Stimulated activated CD8-positive, alpha-beta memory T cell treated with anti-CD3 and anti-CD28 coated beads, Interleukin-12 subunit alpha, Interleukin-12 subunit beta, amount 100 ng/mL, for 1 hour (primary cell): ENCODE results near the gene KRT28.

Experiments
- DNase-seq: peaks from one replicate; pipeline ENCODE4 v3.0.0-alpha.2; 2020; ENCODE audit warnings: low read depth

KRT28 gene, protein sequence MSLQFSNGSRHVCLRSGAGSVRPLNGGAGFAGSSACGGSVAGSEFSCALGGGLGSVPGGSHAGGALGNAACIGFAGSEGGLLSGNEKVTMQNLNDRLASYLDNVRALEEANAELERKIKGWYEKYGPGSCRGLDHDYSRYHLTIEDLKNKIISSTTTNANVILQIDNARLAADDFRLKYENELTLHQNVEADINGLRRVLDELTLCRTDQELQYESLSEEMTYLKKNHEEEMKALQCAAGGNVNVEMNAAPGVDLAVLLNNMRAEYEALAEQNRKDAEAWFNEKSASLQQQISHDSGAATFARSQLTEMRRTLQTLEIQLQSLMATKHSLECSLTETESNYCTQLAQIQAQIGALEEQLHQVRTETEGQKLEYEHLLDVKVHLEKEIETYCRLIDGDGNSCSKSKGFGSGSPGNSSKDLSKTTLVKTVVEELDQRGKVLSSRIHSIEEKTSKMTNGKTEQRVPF

DNA sequence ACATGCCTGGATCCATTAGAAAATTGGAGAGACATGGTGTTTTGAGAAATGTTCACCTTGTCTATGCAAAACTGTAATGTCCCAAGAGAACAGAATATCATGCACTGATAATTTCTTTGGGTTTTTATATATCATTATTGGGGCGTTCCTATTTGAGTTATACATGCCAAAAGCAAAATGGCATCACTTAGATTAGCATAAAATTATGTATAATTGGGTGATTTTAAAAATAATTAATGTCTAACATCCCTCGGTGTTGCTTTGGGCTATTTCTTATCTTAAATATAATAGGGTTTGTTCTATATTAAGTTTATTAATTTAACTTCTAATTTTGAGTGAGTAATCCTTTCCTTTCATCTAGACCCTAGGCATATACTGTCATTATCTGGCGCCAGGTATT, at the start of gene KRT28:
TSS of gene KRT28 (minus strand) at position 101 of the 400 bp plus-strand sequence. CDS start at position 35, 66 bp downstream.
- no peak for DNase-seq

DNA sequence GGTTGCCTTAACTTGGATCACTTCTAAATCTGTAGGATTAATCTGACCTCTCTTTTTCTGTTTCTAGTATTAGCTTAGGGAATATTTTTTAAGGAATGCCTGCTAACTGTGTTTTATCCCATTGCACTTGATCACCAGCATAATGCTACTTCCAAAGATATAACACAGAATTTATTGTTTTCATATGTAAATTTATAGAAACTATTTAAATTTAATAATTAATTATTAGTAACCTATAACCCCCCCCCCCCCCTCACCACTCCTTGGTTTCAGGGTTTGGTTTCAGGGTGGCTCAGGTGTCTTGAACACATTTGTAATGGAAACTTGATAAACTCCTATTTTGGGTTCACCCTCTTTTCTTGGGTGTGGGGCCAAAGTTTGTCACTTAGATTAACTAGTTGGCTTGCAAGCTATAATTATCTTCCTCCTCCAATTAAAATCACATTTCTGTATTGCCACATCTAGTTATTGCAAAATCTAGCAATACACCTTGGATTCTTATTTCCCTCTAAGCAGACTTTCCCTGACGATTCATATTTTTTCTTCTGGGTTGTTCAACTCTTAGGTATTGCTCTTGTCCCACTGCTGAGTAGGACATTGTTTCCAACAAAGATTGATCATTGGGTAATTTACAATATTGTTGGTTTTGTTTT, 49.0 kb upstream of the KRT28 start:
- DNase-seq = no peak

DNA sequence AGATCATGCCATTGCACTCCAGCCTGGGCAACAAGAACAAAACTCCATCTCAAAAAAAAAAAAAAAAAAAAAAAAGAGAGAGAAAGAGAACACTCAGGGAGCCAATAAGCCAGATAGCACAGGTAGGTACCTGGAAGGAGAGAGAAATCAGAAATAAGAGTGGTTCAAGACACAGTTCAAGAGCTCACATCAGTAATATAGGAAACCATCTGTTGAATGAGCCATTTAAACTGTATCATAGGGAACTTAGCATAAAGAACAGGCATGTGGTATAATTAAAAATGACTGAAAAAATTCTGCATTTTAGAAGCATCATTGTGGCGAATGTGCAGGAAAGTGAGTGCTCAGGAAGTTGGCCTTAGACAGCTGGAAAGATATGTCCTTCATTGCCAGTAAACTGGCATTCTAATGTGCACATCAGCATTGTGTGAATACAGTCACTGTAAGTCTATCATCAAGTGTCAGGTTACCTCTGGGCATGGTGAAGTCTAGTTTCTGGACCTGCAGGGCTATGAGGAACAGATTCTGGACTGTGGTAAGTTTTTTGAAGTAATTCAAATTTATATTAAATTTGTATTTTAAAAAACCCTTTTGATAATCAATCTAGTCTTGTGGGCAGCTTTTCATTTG, 46.9 kb upstream of the KRT28 start:
- no peak for DNase-seq

DNA sequence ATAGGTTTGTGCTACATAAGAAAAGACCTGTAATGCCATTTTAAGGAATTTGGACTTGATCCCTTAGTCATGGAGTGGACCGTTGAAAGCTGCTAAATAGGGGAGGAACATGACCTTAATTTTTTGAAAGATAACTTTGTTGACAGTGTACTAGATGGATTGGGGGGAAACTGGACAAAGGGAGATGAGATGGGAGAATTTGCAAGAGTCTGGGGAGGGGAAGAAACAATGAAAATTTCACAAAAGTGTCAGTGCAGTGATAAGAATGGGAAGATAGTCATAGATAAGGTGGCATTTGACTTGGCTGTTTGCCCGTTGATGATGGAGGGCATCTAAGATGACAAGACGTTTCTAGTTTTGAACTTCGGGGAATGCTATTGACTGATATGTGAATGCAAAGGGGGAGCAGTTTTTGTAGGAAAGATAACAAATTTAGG, 44.9 kb upstream of the KRT28 start:
- DNase-seq = no peak

DNA sequence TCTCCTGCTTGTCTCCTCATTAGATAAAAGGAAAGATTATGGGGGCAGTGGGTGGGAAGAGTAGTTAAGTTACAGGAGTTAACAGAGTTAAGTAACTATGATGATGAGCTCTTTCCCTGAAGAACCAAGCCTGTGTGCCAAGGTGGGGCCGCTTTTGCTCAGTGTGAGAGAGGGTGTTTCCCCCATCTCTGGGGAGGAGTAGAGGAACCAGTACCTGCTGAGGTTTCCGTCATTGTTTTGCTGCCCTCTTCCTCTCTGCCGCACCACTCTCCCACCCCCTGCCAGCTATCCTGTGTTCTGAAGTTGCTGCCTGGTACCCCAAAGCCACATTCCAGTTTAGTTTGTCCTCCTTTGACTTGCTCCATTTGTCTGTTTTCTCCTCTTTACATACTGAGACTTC, 43.5 kb upstream of the KRT28 start:
- no peak for DNase-seq

DNA sequence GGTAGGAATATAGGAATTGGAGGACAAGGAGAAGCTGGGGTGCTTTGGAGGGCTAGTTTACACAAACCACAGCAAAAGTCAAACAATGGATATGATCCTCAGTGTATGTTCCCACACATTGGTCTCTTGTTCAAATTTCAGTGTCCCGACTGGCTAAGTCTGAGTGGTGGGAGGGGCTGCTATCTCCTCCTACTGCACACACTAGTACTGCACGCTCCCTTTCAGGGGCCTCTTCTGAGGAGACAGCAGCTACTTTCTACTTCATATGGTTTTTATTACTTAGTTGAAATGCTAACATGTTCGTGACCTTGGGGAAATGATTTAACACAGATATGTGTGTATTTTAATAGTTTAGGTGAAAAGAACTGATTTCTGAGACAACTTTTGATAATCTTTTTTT, 41.5 kb upstream of the KRT28 start:
- no peak for DNase-seq

DNA sequence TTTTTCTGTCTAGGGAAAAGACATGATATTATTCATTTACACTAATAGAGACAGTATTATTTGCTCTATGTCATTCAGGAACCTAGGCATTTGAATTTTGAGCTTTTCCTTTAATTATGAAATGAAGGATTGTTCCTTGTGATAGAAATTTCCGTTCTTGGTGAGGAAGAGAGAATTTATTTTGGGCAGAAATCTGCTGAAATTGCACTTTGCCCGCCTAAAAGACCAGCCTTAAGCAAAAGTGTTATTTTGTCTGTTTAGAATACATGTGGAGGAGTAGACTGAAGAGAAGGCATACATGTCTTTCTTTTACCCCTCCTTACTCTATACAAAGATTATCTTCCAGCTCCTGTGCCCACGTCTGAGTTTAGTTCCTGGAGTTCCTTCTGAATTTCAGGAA, 39.4 kb upstream of the KRT28 start:
- DNase-seq = no peak

DNA sequence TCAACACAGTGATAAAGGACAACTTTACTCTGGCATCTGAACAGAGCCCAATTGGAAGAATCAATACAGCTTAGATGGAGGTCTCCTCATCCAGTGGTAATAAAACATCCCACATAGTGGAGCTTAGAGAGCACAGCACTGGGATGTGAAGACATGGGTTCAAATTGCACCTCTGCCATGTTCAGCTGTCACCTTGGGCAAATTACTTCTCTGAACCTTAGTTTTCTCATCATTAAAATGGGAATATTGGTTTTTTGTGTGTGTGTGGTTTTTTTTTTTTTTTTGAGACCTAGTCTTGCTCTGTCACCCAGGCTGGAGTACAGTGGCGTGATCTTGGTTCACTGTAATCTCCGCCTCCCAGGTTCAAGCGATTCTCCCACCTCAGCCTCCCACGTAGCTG, 36.3 kb upstream of the KRT28 start:
- no peak for DNase-seq

DNA sequence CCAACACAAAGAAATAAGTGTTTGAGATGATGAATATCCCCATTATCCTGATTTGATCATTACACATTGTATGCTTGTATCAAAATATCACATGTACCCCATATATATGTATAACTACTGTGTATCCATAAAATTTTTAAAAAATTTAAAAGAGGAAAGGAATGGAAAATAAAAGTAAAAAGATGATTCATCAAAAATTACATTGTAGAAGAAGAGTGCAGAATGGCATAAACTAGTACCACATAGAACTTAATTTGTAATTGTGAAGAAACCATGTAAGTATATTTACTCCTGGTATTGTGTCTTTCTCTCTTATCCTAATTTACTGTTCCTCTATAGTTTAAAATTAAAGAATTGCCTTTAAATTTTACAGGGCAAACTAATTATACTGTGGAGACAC, 34.1 kb upstream of the KRT28 start:
- DNase-seq = no peak

DNA sequence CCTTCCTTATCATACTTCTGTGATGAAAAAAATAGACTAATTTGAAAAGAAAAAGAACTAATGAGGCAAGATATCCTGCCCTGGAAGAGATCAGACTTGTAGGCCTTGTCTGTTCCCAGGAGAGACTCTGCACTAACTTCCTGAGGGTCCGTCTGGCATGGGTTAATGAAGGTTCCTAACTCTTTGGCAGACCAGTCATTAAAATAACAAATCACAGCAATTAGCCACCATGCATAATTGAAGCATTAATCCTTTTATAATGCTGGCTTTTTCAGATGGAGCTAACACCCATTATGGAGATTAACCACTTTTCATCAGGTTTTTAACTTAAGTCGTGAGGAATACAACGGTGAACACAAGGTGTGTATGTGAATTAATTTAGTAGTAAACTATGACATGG, 33.1 kb upstream of the KRT28 start:
- no peak for DNase-seq

DNA sequence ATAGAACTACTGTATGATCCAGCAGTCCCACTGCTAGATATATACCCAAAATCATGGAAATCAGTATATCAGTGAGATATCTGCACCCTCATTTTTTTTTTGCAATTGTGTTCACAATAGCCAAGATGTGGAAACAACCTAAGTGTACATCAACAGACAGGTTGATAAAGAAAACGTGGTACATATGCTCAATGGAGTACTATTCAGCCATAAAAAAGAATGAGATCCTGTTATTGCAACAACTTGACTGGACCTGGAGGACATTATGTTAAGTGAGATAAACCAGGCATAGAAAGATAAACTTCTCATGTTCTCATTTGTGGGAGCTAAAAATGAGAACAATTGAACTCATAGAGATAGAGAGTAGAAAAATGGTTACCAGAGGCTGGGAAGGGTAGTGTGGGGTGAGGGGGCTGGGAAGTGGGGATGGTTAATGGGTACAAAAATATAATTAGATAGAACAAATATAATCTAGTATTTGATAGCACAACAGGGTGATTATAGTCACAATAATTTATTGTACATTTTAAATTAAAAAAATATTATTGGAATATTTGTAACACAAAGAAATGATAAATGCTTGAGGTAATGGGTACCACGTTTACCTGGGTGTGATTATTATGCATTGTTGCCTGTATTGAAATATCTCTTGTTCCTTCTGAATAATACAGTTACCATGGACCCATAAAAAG, 30.5 kb upstream of the KRT28 start:
- no peak for DNase-seq

DNA sequence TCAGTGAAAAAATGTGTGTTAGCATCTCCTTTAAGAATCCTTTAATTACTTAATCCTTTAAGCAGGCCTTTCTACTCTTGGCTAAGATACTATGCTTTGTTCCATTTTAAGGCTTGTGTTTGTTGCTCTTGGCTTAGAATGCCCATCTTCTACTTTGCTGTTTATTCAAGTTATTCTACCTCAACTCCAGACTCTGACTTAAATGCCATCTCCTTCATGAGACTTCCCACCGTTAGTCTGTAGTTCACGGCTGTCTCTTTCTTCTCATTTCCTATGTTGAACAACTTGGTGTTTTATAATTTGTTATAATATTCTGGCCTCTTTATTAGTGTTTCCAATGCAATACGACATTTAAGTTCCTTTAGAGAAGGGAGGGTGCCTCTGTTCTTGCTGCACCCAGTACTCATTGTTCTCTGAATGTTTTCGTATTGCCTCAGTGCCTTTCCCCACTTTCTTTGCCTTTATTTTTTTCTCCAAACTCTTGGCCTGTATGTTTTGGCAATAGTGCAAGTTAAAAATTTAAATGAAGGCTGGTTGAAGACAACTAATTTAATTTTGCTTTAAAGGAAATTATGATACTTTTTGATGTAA, 28.8 kb upstream of the KRT28 start:
- DNase-seq = no peak

DNA sequence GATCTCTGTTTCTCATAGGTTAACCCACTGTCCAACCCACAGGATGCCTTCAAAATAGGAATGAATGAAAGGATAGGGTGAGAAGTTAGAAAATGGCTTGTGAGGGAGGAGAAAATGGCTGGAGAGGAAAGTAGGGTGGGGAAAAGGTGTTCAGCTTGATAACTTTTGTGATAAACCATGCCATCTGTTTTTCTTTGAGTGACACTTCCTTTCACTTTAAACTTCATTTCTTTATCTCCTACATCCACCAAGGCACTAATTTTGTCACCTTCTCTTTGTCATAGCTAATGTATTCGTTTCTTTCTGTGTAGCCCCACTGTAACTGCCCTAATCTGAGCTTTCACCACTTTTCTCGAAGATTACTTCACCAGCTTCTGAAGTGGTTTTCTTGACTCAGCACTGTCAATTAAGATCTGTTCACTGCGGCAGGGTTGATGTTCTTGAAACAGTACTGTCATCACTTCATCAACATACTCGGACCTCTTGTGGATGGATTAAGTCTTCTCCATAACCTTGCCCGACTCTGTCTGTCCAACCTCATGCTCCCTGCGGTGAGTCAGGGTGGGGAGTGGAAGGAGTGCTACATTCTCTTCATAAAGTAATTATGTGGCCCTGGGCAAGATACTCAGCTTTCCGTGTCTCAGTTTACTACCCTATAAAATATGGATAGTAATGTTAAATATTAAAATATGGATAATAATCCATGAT, 28.1 kb upstream of the KRT28 start:
- DNase-seq = no peak

DNA sequence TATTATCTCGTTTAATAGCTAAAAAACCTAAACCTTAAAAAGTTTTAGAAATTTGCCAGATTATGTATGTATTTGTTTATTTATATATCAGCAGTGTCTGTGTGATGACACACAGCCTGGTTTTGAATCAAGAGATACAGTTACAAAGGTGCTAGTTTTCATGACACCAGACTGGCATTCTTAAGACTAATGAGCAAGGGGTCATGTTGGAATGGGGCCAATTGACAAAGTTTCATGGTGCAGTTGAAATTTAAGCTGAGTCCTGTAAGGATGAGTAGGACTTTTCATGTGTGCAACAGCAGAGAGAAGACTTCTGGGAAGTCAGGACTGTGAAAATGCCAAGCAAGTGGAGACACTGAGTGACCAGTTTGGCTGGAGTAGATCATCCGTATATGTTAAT, 25.8 kb upstream of the KRT28 start:
- no peak for DNase-seq

DNA sequence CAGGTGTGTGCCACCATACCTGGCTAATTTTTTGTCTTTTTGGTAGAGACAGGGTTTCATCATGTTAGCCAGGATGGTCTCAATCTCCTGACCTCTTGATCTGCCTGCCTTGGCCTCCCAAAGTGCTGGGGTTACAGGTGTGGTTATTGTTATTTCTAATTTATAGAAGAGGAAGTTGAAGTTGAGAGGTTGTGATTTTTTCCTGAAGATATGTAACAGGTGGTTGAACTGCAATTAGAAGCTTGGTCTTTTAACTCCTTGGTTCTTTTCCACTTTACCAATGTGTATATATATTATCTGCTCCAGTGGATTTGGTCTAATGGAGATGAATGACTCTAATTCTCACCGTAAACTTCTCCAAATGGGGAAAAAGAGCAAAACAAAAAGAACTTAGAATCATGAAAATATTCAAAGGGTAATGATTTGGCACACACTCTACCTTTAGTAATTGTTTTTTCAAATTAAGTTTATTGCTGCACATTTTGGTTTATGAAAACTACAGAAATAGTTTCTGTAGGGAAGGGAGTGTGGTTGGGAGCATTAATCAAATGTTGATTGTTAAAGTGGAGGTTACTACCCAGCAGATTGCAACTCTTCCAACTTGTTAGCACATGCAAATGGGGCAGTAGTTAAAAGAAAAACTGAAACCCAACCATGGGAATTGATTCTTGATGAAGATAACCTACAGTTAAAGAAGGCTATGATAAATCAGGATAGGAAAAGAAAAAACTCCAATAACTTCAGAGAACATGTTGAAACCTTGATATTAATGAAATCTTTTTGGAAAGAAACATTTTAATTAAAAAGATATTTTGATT, 24.5 kb upstream of the KRT28 start:
- no peak for DNase-seq

DNA sequence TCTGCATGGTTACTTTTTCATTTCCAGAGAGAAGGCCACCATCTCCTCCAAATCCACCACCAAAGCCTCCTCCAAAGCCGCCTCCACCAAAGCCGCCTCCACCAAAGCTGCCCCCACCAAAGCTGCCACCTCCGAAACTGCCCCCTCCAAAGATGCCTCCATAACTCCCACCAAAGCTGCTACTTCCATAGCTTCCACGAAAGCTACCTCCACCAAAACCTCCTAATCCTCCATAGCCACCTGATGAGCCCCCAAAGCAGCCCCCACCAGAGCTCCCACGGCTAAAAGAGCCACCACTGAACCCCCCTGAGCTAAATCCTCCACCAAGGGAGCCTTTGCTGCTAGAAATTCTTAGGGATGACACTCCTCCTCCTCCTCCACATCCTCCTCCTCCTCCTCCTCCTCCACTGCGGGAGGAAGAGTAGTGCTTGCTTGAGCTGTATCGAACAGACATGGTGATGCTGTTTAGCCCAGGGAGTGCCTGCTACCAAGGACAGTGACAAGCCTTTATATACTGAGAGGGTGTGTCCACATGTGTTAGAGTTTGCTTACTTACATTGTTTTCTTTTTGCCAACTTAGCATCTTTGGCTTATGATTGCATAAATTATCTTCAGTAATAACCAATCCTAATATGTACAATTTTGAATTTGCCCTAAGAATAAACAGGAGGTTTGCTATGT, 22.5 kb upstream of the KRT28 start, which contains the start of gene KRT10:
TSS of gene KRT10 (minus strand) at position 483 of the 681 bp plus-strand sequence. CDS start at position 454, 29 bp downstream.
- no peak for DNase-seq

DNA sequence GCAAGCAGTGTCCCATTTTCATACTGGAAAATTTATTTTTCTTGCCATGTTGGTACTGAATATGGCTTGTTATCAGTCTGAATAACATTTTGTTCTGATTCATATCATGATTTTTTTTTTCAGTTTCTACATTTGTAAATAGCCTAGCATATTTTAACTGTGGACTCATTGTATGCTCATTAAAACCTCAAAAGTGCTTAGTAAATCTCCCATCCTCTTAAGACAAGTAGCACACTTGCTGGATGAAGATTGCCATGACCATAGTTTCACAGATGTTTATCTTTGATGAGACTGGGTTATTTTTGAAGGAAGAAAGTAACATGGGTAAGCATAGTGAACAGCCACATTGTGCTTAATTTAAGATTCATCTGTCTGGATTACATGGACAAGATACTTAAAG, 21.8 kb upstream of the KRT28 start:
- no peak for DNase-seq

DNA sequence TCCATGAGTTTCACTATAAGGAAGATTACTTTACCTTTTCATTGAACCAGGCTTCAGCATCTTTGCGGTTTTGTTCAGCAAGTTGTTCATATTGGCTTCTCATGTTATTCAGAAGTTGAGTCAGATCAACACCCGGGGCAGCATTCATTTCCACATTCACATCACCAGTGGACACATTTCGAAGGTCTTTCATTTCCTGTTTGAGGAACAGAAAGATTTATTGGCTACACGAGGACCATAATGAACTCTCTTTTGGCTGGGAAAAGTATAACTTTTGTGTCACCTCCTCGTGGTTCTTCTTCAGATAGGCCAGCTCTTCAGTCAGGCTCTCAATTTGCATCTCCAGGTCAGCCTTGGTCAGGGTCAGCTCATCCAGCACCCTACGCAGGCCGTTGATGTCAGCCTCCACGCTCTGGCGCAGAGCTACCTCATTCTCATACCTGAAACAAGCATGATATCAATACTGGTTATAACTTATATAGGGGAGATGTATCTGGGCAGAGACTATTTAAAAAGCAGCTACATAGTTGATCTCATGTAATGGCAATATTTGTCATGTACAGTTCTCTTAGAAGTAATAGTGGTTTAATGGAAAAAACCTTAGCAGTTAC, 20.6 kb upstream of the KRT28 start:
- DNase-seq = no peak

DNA sequence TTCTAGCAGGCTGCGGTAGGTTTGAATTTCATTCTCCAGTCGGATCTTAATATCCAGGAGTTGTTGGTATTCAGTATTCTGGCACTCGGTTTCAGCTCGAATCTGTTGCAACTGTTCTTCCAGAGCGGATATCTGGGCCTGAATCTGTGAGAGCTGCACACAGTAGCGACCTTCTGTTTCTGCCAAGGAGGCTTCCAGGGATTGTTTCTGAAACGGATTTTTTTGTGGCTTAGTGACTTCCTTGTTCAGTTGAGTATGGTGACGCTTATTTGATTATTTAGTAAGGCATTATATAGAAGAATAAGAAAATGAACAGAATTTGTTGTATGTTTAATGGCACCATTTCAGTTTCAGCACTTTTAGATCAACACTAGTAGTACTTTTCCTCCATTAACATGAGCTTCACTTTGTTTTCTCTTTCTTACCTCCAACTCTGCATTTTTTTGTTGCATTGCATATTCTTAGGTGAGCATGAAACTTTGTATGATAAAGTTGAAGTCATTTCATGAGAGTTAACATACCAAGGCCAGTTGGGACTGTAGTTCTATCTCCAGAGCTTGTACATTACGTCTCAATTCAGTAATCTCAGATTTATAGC, 19.9 kb upstream of the KRT28 start:
- DNase-seq = no peak
